GM12878 (cell line): Measurements from ENCODE around the gene NLGN1. TPM values are rescaled to one million over a fixed set of nuclear protein-coding genes. Genes with fewer than 3 reads are reported as not detected.

Experiments used
- ATAC-seq: fragments of 200-7000 bp; cut with Tn5 transposase; 3 replicates; pipeline ENCODE4 v1.9.1; 2020; ENCODE audit warnings: mild to moderate bottlenecking, moderate library complexity
- BruUV-seq: library from RNA; stranded (reverse); fragments of 400-500 nt; replicated peaks from 2 replicates; lab custom pipeline; 2021; lab: Mats Ljungman, UMichigan
- CTCF ChIA-PET: fragments of 300-600 bp; sonication (Branson Sonifier 250); formaldehyde crosslinking; extraction: SDS; loops from one replicate; lab custom pipeline; 2021; ENCODE audit warnings: inconsistent platforms; lab: Yijun Ruan, JAX
- POLR2A ChIA-PET: fragments of 350-600 bp; formaldehyde crosslinking; extraction: SDS; loops from one replicate; lab custom pipeline; 2021; ENCODE audit warnings: inconsistent platforms; lab: Charles Lee
- RAD21 ChIA-PET: fragments of 300-600 bp; sonication (Branson Sonifier 250); formaldehyde crosslinking; loops from one replicate; lab custom pipeline; 2023; ENCODE audit warnings: antibody characterized with exemption; ENCODE audit not compliant: unreplicated experiment; lab: Charles Lee
- SMC1A ChIA-PET: fragments of 300-600 bp; sonication (Branson Sonifier 250); formaldehyde crosslinking; loops from one replicate; lab custom pipeline; 2023; ENCODE audit not compliant: unreplicated experiment, uncharacterized antibody; lab: Charles Lee
- DNase-seq: peaks from one replicate; pipeline ENCODE4 v3.0.0-alpha.2; 2011; ENCODE audit warnings: low read depth, low spot score
- FAIRE-seq: peaks from 3 replicates; lab custom pipeline; 2011; peaks lifted over from hg19 to GRCh38; lab: Jason Lieb, UNC
- H2AFZ ChIP-seq: 2 replicates; pipeline ENCODE4 v1.6.0; 2011; ENCODE audit warnings: low read depth, low read length, control low read depth; ENCODE audit not compliant: control insufficient read depth
- H3K27ac ChIP-seq: 2 replicates; pipeline ENCODE4 v1.5.1; 2011; ENCODE audit warnings: control low read depth; ENCODE audit not compliant: control insufficient read depth, insufficient read depth
- H3K27me3 ChIP-seq, 2 experiments: replicated peaks in 1 of 2; 2 replicates each; pipeline versions ENCODE4 v1.6.0 to v1.6.1; 2011; ENCODE audit warnings: low read length in 1 of 2; ENCODE audit not compliant: control insufficient read depth in 2 of 2, insufficient read depth in 2 of 2
- H3K36me3 ChIP-seq, 2 experiments: 2 replicates each; pipeline ENCODE4 v1.5.1; 2011; ENCODE audit warnings: low read length in 1 of 2; ENCODE audit not compliant: control insufficient read depth in 2 of 2, insufficient read depth in 2 of 2
- H3K4me1 ChIP-seq: 2 replicates; pipeline ENCODE4 v1.6.1; 2011; ENCODE audit warnings: mild to moderate bottlenecking, low read length, moderate library complexity, mixed read lengths; ENCODE audit not compliant: control insufficient read depth, insufficient read depth
- H3K4me2 ChIP-seq: 2 replicates; pipeline ENCODE4 v1.6.0; 2011; ENCODE audit warnings: control low read depth; ENCODE audit not compliant: control insufficient read depth, insufficient read depth
- H3K4me3 ChIP-seq: fragments of 200-600 bp; sonication (generic); 2 replicates; pipeline ENCODE4 v1.5.1; 2016
- H3K79me2 ChIP-seq: 2 replicates; pipeline ENCODE4 v1.6.0; 2011; ENCODE audit warnings: low read length; ENCODE audit not compliant: control insufficient read depth, insufficient read depth
- H3K9ac ChIP-seq: 2 replicates; pipeline ENCODE4 v1.8.0; 2011; ENCODE audit warnings: low read length, control low read depth, mixed read lengths; ENCODE audit not compliant: control insufficient read depth, insufficient read depth
- H3K9me3 ChIP-seq: replicated peaks from 3 replicates; pipeline ENCODE4 v1.5.1; 2011; ENCODE audit warnings: mild to moderate bottlenecking, low read length; ENCODE audit not compliant: control insufficient read depth, insufficient read depth
- H4K20me1 ChIP-seq: 2 replicates; pipeline ENCODE4 v1.6.0; 2011; ENCODE audit not compliant: control insufficient read depth, insufficient read depth
- ASH2L ChIP-seq: fragments of 300-600, 200-600 bp; sonication (generic); IDR thresholded peaks from 2 replicates; pipeline ENCODE4 v1.6.1; 2017; ENCODE audit warnings: low read depth, mild to moderate bottlenecking, borderline replicate concordance
- BCL3 ChIP-seq: IDR thresholded peaks from 2 replicates; pipeline ENCODE4 v1.6.1; 2011; ENCODE audit warnings: borderline replicate concordance, low read depth, mild to moderate bottlenecking, moderate library complexity, low read length; ENCODE audit not compliant: insufficient read depth, poor library complexity, severe bottlenecking
- CHD1 ChIP-seq: IDR thresholded peaks from 2 replicates; pipeline ENCODE4 v1.6.1; 2012; ENCODE audit warnings: low read depth, low read length, improper control_type of control experiment
- ESRRA ChIP-seq: IDR thresholded peaks from 2 replicates; pipeline ENCODE4 v1.6.1; 2012; ENCODE audit warnings: mild to moderate bottlenecking, low read length, improper control_type of control experiment
- PAX5 ChIP-seq: IDR thresholded peaks from 2 replicates; pipeline ENCODE4 v1.6.1; 2011; ENCODE audit warnings: low read depth, low read length, borderline replicate concordance
- PKNOX1 ChIP-seq: fragments of 450-650 bp; IDR thresholded peaks from 2 replicates; pipeline ENCODE4 v1.6.1; 2016; ENCODE audit warnings: mild to moderate bottlenecking
- POU2F2 ChIP-seq: IDR thresholded peaks from 3 replicates; pipeline ENCODE4 v1.6.1; 2011; ENCODE audit warnings: low read depth, mild to moderate bottlenecking, low read length, borderline replicate concordance
- SP1 ChIP-seq: IDR thresholded peaks from one replicate; pipeline ENCODE4 v1.6.1; 2011; ENCODE audit warnings: low read depth, low read length
- SRF ChIP-seq, 2 experiments: IDR thresholded peaks; 2 replicates each; pipeline ENCODE4 v1.6.1; 2011; ENCODE audit warnings: low read depth in 2 of 2, low read length in 2 of 2, mild to moderate bottlenecking in 1 of 2, moderate library complexity in 1 of 2
- STAT3 ChIP-seq: IDR thresholded peaks from 2 replicates; pipeline ENCODE4 v1.6.1; 2011; ENCODE audit warnings: low read depth, low read length, improper control_type of control experiment
- TCF12 ChIP-seq: IDR thresholded peaks from 2 replicates; pipeline ENCODE4 v1.6.1; 2011; ENCODE audit warnings: low read depth, mild to moderate bottlenecking, low read length
- YY1 ChIP-seq: IDR thresholded peaks from 2 replicates; pipeline ENCODE4 v1.6.1; 2011; ENCODE audit warnings: low read depth, mild to moderate bottlenecking, low read length
- ZNF384 ChIP-seq: IDR thresholded peaks from 2 replicates; pipeline ENCODE4 v1.6.1; 2012; ENCODE audit warnings: low read depth, mild to moderate bottlenecking, low read length, improper control_type of control experiment, borderline replicate concordance
- WGBS: methylation state at CpG from one replicate; pipeline ENCODE4 v1.1.6; 2016; ENCODE audit warnings: low lambda C conversion rate; ENCODE audit not compliant: insufficient replicate concordance, insufficient coverage; ENCODE audit errors: missing lambda C conversion rate; 5-methylcytosine and 5-hydroxymethylcytosine counted together
- in situ Hi-C: fragments of 300-500 bp; cut with MboI; formaldehyde crosslinking; loops from 9 replicates; pipeline ENCODE4 v1.14.3; 2018; ENCODE audit warnings: mixed read lengths
- intact Hi-C: fragments of 100-400 bp; cut with micrococcal nuclease; formaldehyde crosslinking; loops from one replicate; pipeline ENCODE4 v1.14.2; 2022; ENCODE audit not compliant: unreplicated experiment
- polyA plus RNA-seq, 11 experiments: library from polyadenylated mRNA; depleted of rRNA in 4 of 11; unstranded in 6 of 11; stranded (reverse) in 5 of 11; fragments of >200 nt; fragmentation: Nextera tagmentation in 4 of 11; fragmentation: Illumina TruSeq in 1 of 11; extraction: Ambion mirVana in 4 of 11; extraction: Trizol in 1 of 11; gene quantifications; 1 replicate in 1 of 11; 2 replicates in 10 of 11; pipeline versions ENCODE4 v1.2.1 to v1.2.3, GENCODE V29; 2011 to 2016; ENCODE audit warnings: inconsistent platforms in 2 of 11, missing spikeins in 2 of 11, low read depth in 1 of 11
- total RNA-seq, 4 experiments: library from RNA; depleted of rRNA in 3 of 4; stranded (reverse); fragments of >200 nt in 3 of 4; fragmentation: Illumina TruSeq in 1 of 4; extraction: Trizol in 1 of 4; gene quantifications; 2 replicates each; pipeline versions ENCODE4 v1.2.1 to v1.2.3, GENCODE V29; 2013 to 2021
- TF ChIP-seq, protein P1 (sequence below): fragments of 450-650 bp; IDR thresholded peaks from 2 replicates; pipeline ENCODE4 v1.6.1; 2017; ENCODE audit warnings: mild to moderate bottlenecking, moderate library complexity
- TF ChIP-seq, protein P2 (sequence below): fragments of 450-650 bp; IDR thresholded peaks from 2 replicates; pipeline ENCODE4 v1.6.1; 2017; ENCODE audit warnings: mild to moderate bottlenecking

The NLGN1 gene
- total and polyA plus RNA-seq, 10 of the 15 experiments (the other 5 are each of a cell fraction or from before 2014, with no cell fraction given) = not detected

- TF ChIP-seq, protein P1, sequence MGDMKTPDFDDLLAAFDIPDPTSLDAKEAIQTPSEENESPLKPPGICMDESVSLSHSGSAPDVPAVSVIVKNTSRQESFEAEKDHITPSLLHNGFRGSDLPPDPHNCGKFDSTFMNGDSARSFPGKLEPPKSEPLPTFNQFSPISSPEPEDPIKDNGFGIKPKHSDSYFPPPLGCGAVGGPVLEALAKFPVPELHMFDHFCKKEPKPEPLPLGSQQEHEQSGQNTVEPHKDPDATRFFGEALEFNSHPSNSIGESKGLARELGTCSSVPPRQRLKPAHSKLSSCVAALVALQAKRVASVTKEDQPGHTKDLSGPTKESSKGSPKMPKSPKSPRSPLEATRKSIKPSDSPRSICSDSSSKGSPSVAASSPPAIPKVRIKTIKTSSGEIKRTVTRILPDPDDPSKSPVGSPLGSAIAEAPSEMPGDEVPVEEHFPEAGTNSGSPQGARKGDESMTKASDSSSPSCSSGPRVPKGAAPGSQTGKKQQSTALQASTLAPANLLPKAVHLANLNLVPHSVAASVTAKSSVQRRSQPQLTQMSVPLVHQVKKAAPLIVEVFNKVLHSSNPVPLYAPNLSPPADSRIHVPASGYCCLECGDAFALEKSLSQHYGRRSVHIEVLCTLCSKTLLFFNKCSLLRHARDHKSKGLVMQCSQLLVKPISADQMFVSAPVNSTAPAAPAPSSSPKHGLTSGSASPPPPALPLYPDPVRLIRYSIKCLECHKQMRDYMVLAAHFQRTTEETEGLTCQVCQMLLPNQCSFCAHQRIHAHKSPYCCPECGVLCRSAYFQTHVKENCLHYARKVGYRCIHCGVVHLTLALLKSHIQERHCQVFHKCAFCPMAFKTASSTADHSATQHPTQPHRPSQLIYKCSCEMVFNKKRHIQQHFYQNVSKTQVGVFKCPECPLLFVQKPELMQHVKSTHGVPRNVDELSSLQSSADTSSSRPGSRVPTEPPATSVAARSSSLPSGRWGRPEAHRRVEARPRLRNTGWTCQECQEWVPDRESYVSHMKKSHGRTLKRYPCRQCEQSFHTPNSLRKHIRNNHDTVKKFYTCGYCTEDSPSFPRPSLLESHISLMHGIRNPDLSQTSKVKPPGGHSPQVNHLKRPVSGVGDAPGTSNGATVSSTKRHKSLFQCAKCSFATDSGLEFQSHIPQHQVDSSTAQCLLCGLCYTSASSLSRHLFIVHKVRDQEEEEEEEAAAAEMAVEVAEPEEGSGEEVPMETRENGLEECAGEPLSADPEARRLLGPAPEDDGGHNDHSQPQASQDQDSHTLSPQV = no peak
- TF ChIP-seq SP1 (no peak), ESRRA (no peak), BCL3 (no peak), POU2F2 (no peak)
Observed at GRCh38 chr3:174193604-174194003, 796.1 kb downstream of the NLGN1 start (continued).

DNA sequence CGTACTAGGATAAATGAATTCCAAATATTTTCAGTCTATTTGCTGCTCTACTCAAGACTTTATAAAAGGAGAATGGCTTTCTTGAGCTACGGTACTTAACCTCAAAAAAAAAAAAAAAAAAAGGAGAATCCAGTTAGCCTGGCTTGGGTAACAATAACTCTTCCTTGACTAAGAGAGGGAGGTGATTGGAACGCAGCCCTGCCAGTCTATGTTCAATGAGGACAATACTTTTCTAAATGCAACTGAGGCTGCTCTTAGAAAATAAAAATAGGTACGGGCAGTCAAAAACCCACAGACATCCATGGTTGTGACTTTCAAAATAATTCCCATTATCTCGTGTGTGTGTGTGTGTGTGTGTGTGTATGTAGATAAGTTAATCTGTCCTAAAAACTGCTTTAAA is 799.9 kb downstream of the NLGN1 start:
- CTCF ChIA-PET = no interaction called here
- H3K36me3 ChIP-seq = no peaks in the 10 kb centered on the region
- in situ Hi-C loops (no loop called here), intact Hi-C loops (no loop called here)
- H2AFZ ChIP-seq = no peak overlapping the region
- H3K9me3 ChIP-seq = no peaks in the 10 kb centered on the region
- H3K9ac ChIP-seq = no peak overlapping the region
- no peak overlapping the region for H3K27ac ChIP-seq
- H3K4me3 ChIP-seq = no peak overlapping the region
- POLR2A ChIA-PET = no interaction called here
- H3K79me2 ChIP-seq = no peaks in the 10 kb centered on the region
- H3K4me1 ChIP-seq = no peaks in the 10 kb centered on the region
- no peak for DNase-seq
- no peak overlapping the region for H3K4me2 ChIP-seq
- SMC1A ChIA-PET = no interaction called here
- no peak for FAIRE-seq
- no peak for ATAC-seq
- WGBS = 5% methylated on average over 5 of the region's 5 CpGs
- H4K20me1 ChIP-seq = no peaks in the 10 kb centered on the region
- no TSS peak for BruUV-seq
- H3K27me3 ChIP-seq = no peaks in the 10 kb centered on the region
- TF ChIP-seq PAX5 = no peak
- TF ChIP-seq, protein P2, sequence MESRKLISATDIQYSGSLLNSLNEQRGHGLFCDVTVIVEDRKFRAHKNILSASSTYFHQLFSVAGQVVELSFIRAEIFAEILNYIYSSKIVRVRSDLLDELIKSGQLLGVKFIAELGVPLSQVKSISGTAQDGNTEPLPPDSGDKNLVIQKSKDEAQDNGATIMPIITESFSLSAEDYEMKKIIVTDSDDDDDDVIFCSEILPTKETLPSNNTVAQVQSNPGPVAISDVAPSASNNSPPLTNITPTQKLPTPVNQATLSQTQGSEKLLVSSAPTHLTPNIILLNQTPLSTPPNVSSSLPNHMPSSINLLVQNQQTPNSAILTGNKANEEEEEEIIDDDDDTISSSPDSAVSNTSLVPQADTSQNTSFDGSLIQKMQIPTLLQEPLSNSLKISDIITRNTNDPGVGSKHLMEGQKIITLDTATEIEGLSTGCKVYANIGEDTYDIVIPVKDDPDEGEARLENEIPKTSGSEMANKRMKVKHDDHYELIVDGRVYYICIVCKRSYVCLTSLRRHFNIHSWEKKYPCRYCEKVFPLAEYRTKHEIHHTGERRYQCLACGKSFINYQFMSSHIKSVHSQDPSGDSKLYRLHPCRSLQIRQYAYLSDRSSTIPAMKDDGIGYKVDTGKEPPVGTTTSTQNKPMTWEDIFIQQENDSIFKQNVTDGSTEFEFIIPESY = no peak
- no peak for TF ChIP-seq ZNF384
- no peak for TF ChIP-seq ASH2L
- no peak for TF ChIP-seq TCF12
- no peak for TF ChIP-seq YY1
- no peak for TF ChIP-seq STAT3
- TF ChIP-seq SRF (IDR thresholded peaks at IDR 0.05; ENCODE audit: low read depth in 2 of 2, low read length in 2 of 2) = no peak
- TF ChIP-seq PKNOX1 = no peak
- TF ChIP-seq CHD1 = no peak
- RAD21 ChIA-PET = no interaction called here
